ENCODE data around the gene CXCL11.
"Not testable (repeated sequence)": the region's sequence is repeated elsewhere in the genome, so short reads cannot be mapped to it uniquely, and the experiment has no call there.

Gene CXCL11

GRCh38 chr4:75998525-75999147 is 37.2 kb downstream of the CXCL11 start:
- DNase-seq: not testable (repeated sequence)

GRCh38 chr4:75997946-75998345 is 37.9 kb downstream of the CXCL11 start:
- DNase-seq: no peak

GRCh38 chr4:75997081-75997480 is 38.8 kb downstream of the CXCL11 start:
- no peak for DNase-seq

- DNase-seq: peak; percentile 77
Observed at GRCh38 chr4:75995727-75996126, 40.1 kb downstream of the CXCL11 start.

GRCh38 chr4:75992462-75992861 is 43.4 kb downstream of the CXCL11 start:
- DNase-seq: no peak

- DNase-seq: no peak
Observed at GRCh38 chr4:75989846-75990528, 45.9 kb downstream of the CXCL11 start.

- DNase-seq: no peak
Observed at GRCh38 chr4:75985116-75985515, 50.8 kb downstream of the CXCL11 start.

Measured in midbrain (tissue), 1 donor.